ENCODE results near the gene HSPD1.

HSPD1 gene

DNA sequence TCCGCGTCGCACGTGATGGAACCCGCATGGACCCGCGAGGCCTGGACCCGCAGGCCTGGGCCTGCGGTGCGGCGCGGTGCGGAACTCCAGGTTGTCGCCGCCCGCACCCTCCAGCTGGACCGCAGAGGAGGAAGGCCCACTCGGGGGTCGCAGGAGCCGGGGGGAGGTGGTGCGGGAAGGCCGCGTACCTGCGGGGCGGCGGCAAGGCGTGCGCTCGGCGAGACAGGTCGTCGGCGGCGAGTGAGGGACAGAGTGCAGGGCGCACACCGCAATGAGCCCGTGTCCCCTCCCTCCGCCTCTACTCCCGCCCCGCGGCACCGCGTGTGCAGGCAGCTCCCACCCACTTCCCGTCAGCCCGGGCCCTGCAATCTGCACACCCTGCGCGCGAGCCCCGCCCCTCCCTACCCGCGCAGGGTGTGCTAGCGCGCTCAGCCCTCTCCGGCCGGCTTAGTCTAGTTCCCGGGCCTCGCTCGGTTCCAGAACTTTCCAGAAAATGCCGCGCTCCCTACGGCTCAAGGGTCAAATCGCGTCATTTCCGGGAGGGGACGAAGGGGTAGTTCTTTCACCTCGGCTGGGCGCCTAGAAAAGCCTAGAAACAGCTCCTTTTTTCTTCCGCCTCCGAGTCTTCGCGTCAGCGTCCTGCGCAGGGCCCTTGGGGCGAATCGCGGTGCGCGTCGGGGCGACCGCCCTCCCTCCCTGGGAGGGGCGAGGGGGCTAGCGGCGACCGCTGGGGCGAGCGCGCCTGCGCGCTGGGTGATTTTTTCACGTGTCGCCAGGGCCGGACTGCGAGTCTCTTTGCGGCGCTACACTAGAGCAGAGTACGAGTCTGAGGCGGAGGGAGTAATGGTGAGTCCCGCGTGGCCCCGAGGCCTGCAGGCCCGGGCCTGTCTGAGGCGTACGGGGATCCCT is at the start of gene HSPD1, which contains the start of gene HSPE1:
Gene HSPD1, minus strand, starts transcription at position 247 of the 909 bp plus-strand sequence. CDS start 992 bp downstream, outside the sequence.
Gene HSPE1, plus strand, starts transcription at position 786 of the 909 bp plus-strand sequence. Its CDS starts 58 bp downstream, at position 844.
- peak; percentile 98 for DNase-seq

DNA sequence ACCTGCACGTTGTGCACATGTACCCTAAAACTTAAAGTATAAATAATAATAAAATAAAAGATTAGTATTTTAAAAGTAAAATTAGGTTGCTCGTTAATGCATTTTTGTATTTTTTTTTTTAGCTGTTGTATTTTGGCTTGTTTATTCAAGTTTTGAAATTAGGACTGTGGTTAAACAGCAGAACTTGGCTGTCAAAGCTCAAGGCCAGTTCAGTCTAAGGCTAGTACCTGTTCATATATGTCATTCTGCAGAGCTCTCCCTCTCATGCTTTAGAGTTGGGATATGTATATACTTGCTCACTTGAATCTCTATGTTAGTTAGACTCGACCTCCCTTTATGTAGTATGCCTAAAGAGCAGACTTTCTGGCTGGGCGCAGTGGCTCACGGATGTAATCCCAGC is 48.9 kb upstream of the HSPD1 start:
- no peak for DNase-seq

DNA sequence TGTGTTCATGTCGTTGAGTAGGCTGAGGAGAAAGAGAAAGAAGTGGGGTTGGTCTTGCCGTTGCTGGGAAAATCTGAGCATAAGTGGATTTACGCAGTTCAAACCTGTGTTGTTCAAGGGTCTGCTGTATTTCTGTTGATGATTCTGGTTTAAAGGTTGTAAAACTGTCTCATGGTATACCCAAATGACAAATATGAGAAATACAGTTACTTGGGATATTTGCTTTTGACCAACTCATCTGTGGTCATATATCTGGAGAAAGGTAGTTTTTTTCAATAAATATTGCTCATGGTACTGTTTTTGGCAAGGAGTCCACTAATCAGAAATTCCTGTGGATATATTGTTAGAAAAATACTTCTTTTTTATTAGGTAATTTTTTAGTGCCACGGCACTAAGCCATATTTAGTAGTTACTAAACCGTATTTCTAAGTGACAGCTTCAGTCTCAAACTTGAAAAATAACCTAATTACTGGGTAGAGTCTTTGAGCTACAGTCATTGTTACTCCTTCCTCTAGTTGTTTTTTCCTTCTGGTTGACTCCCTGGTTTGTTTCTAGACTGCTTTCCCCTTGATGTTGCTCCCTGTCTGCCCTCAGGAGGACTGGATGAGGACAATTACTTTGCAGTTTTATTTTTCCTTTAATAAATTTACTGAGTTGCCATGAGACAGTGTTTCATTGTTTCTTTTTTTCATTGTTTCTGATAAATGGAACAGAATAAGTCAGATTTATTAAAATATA is 47.7 kb upstream of the HSPD1 start:
- DNase-seq: no peak

DNA sequence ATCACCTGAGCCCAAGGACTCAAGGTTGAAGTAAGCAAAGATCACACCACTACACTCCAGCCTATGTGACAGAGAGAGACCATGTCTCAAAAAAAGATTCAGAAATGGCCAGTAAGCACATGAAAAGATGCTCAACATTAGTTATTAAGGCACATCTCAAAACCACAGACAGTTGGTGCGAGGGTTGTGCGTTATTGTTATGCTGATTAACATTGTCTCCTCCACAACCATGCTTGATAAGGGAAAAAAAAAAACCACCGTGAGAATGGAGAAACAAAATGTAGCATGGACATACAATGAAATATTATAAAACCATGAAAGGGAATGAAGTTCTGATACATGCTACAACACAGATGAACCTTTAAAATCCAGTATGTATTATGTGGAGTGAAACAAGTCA is 43.6 kb upstream of the HSPD1 start:
- DNase-seq: no peak

DNA sequence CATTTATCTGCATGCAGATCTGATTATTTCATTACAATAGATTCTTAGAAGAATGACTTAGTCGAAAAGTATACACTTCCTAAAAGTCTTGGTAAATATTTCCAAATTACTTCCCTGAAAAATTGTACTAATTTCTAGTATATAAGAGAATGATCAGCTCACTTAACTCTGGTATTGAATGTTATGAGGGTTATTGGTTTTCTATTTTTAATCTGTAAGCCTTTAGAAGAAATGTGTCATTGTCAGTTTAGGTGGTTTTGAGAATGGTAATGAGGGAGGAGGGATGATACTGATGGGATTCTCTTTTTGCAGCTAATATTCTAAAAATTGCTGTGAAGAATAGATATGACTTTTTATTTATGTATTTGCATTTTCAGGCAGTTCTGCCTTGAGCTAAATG is 40.1 kb upstream of the HSPD1 start:
- DNase-seq: no peak

DNA sequence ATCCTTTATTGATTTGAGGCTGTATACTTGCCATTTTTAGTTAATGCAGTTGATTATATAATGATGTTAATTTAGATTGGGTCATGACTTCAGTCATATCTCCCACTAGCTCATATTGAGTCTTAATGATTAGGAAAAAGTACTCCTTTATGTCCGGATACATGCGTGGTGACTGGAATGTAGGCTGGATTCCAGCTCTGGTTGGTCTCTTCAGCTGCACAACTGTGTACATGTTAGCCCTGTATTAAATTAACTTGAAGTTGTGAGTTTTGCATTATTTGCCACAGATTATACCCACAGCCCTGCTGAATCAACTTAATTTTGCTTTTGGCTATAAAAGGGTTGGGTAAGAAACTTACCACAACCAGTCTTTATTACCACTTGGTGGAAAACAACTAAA is 38.8 kb upstream of the HSPD1 start:
- DNase-seq: no peak

DNA sequence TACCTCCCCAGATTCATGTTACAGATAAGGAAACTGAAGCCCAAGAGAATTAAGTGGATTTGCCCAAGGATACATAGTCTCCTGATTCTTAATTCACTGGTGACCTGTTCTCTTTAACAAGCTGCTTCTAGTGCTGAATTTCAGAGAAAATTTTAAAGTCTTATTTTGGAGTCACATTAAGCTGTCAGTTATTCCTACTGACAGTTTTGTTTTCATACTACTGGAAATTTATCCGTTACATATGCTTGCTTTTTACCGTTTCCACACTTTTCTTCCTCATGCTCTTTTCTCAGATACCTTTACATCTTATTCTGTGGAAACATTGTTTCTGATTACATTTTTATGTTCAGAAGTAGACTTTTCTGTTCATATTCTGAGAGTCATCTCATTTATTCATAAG is 17.5 kb upstream of the HSPD1 start:
- DNase-seq: no peak

DNA sequence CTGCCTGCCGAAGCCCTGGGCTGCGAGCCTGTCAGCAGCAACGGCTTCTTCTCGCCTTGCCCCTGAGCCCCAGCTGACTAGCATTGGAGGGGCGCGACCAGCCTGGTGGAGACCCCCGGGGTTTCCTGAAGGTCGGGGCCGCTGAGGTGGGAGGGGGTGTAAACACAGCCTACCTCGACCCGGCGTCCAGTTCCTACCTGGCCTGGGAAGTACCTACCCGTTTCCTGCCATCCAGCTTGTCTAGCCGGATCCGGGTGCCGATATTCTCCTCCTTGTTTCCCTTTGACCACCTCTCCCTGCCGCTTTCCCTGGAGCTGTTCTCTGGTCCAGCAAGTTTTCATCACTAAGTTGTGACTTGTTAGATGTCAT is 16.7 kb upstream of the HSPD1 start:
- DNase-seq: peak; percentile 33

DNA sequence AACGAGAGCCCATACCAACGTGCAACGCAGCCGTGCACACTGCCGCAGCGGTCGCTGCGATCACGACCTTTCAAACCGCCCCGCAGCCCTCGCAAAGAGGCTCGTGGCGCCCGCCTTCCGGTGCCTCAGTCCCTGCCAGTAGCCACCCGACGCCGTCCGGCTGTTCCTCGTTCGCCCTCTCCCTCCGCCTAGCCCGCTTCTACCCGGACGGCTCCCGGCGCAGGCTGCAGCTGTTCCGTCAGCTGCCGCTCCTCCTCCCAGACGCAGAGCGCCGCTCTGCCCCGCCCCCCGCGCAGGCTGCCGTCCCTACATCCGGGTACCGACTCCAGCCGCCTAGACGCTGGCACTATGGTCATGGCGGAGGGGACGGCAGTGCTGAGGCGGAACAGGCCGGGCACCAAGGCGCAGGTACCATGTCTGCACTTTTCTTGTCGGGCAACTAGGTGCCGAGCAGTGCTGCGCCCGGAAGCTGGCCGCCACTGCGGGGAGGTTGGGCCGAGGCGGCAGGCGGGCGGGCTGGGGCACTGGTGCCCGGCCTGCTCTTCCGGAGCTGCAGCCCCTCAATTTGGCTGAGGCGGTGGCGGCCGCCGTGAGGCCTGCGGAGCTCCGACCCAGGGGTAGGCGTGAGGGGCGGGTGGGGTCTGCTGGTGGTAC is 16.2 kb upstream of the HSPD1 start, which contains the start of gene MOB4:
Gene MOB4, plus strand, starts transcription at position 328 of the 654 bp plus-strand sequence. Its CDS starts 21 bp downstream, at position 349.
- DNase-seq: peak; percentile 95

DNA sequence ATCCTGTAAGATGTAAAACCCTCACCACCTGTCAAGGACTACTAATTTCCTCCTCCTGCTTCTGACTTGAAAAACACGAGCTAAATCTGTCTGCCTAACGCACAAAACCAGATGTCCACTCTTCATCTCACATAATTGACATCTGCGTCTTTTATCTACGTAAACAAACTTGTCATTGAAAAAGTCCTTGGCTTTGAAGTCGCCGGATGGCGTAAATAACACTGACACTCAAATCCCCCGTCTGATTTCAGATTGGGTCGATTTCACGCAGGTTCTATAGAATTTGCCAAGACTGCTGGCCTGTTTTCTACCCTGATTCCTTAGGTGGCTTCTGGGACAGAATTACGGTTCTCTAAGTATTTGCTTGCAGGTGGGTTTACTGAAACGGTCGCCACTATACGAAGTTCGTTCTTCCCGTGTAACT is 15.7 kb upstream of the HSPD1 start:
- no peak for DNase-seq

DNA sequence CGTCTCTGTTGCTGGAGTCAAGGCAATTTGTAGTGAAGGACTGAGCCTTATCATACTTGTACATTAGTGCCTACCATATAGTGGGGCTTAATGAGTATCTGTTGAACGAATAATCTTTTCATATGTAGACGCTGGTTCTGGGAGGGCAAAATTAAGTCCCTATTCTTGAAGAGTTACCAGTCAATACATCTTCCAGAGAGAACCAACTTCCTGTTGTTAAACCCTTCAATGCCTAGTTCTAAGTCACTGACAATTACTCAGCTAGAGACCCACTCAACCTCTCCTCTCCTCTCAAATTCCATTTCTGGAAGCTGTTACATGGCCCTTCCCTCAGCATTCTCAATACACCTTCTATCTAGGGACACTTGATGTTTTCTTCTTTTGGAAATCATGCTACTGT is 15.1 kb upstream of the HSPD1 start:
- no peak for DNase-seq

DNA sequence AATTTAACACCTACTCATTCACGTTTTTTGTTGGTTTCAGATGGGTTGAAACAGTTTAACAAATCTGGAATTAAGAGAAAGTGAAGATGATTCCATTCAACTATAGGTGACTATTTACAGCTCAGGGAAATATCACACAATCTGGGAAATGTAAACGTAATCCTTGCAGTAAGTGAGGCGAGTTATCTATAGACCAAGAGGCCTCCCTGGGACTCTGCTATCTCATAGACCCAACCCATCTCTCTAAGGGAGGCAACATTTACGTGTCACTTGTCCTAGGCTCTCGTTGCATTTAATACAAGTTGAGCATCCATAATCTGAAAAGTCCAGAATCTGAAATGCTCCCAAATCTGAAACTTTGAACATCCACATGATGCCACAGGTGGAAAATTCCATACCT is 14.3 kb upstream of the HSPD1 start:
- no peak for DNase-seq

DNA sequence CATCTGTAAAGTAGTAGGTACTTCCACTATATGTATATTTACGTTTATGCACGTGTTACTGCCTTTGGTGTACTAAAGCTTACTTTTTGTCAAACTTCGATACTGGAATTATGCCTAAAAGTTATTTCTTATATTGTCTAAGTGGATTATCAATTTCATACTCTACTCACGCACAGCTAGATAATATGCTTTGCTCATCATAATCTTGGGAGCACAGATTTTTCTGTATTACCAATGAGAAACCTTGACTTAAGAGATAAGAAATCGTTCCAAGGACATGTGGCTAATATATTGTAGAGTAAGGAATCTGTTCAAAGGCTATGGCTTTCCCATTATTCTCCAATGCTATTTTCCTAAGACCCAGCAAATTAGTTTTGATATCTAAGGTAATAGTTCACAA is 7.0 kb upstream of the HSPD1 start:
- no peak for DNase-seq

DNA sequence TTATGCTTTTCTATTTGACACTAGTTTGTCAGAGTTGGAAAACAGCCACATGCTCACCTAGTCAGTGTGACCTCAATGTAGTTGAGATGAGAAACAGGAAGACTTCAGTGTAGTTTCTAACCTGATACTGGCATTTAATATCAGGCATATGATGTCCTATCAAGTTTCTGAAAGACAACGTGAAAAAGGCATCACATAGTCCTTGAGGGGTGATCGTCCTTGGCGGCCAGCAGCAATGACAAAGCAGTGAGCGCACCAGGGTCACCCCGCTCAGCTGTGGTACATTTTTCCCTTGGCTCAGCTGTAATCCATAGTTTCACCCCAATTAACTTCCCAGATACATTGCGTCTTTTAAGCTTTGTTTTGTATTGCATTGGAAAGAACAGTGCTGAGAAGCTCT is 4.9 kb upstream of the HSPD1 start:
- no peak for DNase-seq

DNA sequence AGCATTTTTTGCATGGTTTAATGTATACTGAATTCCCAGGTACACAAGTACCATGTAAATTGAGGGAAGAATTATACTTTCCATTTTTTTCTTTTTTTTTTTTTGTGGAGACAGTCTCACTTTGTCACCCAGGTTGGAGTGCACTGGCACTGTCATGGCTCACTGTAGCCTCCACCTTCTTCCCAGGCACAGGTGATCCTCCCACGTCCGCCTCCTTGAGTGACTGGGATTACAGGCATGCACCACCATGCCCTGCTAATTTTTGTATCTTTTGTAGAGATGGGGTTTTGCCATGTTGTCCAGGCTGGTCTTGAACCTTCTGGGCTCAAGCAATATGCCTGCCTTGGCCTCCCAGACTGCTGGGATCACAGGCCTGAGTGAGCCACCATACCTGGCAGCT is 4.4 kb upstream of the HSPD1 start:
- no peak for DNase-seq

DNA sequence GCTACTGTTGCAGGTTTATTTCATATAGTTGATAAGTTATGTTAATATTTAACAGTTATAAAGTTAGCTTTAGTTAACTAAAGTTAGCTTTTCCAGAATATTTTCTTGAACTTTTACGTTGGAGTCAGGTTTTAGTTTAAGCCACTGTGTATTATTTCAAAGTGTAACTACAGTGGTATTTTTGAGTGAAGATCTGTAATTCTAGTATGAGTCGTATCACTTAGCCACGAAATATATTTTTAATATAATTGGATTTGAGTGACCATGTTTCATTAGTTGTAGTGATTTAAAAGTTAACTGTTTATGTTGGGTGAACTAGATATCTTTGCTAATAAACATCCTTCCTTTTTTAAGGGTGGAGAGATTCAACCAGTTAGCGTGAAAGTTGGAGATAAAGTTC is 3.0 kb upstream of the HSPD1 start:
- no peak for DNase-seq

DNA sequence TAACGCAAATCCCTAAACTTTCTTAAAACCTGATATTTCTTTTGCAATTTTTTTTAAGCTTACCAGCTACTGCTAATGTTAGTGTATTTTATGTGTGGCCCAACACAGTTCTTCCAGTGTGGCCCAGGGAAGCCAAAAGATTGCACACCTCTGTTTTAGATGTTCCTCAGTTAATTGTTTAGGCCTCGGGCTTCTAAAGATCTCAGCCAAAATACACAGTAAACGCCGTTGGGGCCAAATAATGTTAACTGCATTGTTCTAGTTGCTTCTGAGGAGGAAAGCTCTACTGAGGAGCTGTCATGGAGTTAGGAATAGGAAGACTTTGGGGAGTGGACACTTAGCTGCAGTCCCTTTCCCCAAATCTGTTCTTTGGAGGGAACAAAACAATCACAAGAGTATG is 2.6 kb upstream of the HSPD1 start:
- DNase-seq: no peak

DNA sequence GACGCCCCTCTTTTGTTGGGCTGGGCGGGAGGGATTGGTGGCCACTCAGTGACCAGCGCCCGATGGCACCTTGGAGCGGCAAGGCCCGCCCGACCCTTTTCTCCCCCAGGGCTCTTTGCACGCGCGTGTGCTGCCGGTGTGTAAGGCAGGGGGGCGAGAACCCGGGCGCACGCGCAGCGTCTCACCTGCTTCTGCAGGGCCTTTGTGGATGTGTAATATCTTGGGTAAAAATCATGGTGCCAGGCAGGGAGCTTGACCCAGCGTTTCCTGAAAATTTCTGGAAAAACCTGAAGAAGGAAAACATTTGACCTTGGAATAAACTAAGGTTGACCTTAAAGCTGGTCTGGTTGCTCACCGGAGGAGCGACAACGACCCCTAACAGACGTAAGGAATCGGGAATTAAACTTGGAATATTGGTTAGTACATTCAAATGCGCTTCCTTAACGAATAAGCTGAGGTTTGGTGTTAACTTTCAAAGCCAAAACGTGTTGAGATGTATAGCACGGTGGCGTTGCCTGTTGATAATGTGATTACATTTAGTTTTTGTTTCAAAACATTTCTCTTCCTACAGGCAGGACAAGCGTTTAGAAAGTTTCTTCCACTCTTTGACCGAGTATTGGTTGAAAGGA is 977 bp upstream of the HSPD1 start:
- no peak for DNase-seq

DNA sequence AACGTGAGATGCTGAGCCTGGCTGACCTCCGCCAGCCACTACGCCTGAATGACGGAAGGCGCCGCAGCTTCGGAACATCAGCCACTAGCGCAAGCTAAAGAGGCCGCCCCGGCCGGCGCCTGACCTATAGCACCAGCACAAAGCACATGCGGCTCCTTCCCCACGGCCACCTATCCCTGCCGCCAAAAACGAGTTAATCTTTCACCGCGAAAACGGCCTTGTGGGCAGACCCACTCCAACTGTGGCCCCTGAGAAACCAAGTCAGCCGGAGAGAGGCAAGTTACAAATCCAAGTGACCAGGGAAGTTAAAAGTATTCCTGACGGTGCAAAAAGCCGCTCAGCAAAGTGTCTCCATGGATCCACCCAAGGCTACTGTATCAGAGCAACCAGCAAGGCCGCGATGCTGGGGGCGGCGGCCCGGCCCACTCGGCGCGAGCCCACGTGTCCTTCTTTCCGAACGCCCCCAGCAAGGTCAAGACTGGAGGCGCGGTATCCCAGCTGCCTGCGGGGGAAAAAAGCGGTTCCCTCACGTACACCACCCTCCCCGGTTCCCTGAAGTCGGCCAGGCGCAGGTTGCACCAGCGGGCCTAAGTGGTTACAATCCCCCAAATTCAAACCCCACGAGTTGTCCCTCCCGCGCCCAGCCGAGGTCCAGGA is 575 bp downstream of the HSPD1 start:
- DNase-seq: peak; percentile 53

DNA sequence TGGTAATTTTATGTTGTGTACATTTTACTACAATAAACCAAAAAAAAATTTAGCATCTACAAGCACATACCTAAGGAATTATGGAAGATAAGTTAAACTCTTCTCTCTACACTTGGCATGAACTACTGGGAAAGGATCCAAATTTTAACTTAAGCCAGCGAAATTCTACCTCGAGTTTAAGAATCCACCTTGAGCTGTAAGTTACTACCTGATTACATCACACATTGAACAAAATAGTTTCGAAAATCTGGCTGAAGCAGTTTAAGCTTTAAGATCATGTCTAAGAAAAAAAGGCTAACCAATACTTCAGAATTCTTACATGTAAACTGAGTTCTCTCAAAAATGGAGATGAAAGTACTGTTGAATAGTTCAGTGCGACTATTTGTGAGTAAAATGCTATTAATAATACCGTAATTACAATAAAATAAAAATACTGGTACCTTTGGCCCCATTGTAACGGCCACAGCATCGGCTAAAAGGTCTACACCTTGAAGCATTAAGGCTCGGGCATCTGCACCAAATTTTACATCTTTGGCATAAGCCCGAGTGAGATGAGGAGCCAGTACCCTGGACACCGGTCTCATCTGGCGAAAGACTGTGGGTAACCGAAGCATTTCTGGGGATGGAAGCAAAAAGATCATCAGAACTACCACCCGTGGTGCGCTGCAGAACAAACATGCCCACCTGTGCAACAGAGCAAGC is 1.3 kb downstream of the HSPD1 start:
- DNase-seq: no peak

DNA sequence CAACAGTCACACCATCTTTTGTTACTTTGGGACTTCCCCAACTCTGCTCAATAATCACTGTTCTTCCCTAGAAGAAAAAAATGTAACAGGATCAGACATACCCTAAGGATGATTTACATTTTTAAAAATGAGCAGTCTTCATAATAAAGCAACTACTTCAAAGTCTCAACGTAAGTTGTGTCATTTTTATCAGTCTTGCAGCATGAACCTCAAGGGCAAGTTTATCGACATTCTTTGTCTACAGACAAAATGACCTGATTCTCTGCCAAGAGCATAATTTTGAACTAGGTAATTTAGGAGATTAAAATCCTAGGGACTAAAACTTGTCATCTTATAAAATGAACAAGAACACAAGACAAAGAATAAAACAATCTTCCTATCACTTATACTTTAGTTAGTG is 2.3 kb downstream of the HSPD1 start:
- DNase-seq: no peak

DNA sequence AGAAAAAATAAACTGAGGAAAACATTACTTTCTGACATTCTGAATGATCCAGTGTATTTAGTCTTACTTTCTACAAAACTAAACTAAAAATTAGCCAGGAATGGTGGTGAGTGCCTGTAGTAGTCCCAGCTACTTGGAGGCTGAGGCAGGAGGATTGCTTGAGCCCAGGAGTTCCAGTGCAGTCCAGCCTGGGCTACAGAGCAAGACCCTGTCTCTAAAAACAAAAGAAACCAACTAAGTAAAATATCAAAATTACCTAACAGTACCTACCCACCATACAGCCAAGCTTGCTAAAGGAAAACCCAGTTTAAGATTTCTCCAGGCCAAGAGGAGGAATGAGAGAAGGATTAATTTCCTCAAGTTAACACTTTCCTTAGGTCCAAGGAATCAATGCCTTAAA is 2.9 kb downstream of the HSPD1 start:
- no peak for DNase-seq
